Activated B cell treated with CpG ODN at 0.5 μM for 24 hours (primary cell): ENCODE data around the gene CST9L. TPM values are rescaled to one million over a fixed set of nuclear protein-coding genes. Genes with fewer than 3 reads are reported as not detected.
"Not testable (repeated sequence)": the region's sequence is repeated elsewhere in the genome, so short reads cannot be mapped to it uniquely, and the experiment has no call there.

Source experiments
- ATAC-seq: fragments of 200-7000 bp; cut with Tn5 transposase; one replicate; pipeline ENCODE4 v1.10.0; 2021; ENCODE audit warnings: low read depth, mild to moderate bottlenecking, moderate library complexity
- CTCF ChIA-PET: fragments of 350-600 bp; sonication (Branson Sonifier 250); formaldehyde crosslinking; loops from one replicate; lab custom pipeline; 2021; ENCODE audit warnings: antibody characterized with exemption; lab: Charles Lee
- POLR2A ChIA-PET: fragments of 350-600 bp; sonication (Branson Sonifier 250); formaldehyde crosslinking; loops from one replicate; lab custom pipeline; 2021; ENCODE audit warnings: antibody characterized with exemption; lab: Charles Lee
- DNase-seq: peaks from one replicate; pipeline ENCODE4 v3.0.0; 2022
- H3K27ac Mint-ChIP-seq: one replicate; pipeline ENCODE4 v1.8.0; 2020; ENCODE audit warnings: mixed read lengths
- H3K27me3 Mint-ChIP-seq: one replicate; pipeline ENCODE4 v1.8.0; 2021; ENCODE audit warnings: mixed read lengths
- H3K36me3 Mint-ChIP-seq: one replicate; pipeline ENCODE4 v1.8.0; 2021; ENCODE audit warnings: low read depth, mixed read lengths
- H3K4me1 Mint-ChIP-seq: one replicate; pipeline ENCODE4 v1.8.0; 2021; ENCODE audit warnings: mixed read lengths
- H3K4me3 Mint-ChIP-seq: one replicate; pipeline ENCODE4 v1.8.0; 2020; ENCODE audit warnings: mild to moderate bottlenecking, mixed read lengths
- H3K9me3 Mint-ChIP-seq: one replicate; pipeline ENCODE4 v1.8.0; 2020; ENCODE audit warnings: mixed read lengths
- intact Hi-C: fragments of 100-400 bp; cut with micrococcal nuclease; formaldehyde crosslinking; loops from one replicate; pipeline ENCODE4 v1.15.1; 2024
- total RNA-seq: library from RNA; stranded (reverse); gene quantifications from 2 replicates; pipeline ENCODE4 v1.2.3, GENCODE V29; 2022
- TF ChIP-seq, protein P1 (sequence below): fragments of 200-600 bp; IDR thresholded peaks from one replicate; pipeline ENCODE4 v1.8.0; 2022; ENCODE audit warnings: antibody characterized with exemption, mild to moderate bottlenecking

CST9L gene
- total RNA-seq, 1 donor from 2014 or later: not detected

DNA sequence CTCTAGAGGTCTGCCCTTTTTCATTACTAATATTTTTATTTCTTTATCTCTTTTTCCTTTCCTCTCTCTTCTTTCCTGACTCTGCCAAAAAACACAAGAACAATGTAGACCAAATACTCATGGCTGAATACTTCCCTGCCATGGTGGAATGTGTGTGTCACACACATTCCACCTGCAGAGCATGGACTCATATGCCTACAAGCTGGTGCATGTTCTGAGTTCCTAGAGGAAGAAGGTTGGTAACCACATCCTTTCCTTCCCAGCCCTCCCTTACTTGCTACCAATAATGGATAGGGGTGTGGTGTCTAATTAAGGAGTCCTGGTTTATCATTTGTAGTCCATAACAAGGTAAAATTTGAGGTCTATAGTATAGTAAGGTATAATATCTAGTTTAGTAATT, 15.2 kb upstream of the CST9L start:
- Mint-ChIP-seq H3K4me3 (no peak overlapping the region), H3K36me3 (no peaks in the 10 kb centered on the region), H3K4me1 (no peaks in the 10 kb centered on the region), H3K27ac (no peak overlapping the region), H3K9me3 (peaks cover 4% of the 10 kb centered on the region), H3K27me3 (peaks cover 11% of the 10 kb centered on the region)
- TF ChIP-seq, protein P1, sequence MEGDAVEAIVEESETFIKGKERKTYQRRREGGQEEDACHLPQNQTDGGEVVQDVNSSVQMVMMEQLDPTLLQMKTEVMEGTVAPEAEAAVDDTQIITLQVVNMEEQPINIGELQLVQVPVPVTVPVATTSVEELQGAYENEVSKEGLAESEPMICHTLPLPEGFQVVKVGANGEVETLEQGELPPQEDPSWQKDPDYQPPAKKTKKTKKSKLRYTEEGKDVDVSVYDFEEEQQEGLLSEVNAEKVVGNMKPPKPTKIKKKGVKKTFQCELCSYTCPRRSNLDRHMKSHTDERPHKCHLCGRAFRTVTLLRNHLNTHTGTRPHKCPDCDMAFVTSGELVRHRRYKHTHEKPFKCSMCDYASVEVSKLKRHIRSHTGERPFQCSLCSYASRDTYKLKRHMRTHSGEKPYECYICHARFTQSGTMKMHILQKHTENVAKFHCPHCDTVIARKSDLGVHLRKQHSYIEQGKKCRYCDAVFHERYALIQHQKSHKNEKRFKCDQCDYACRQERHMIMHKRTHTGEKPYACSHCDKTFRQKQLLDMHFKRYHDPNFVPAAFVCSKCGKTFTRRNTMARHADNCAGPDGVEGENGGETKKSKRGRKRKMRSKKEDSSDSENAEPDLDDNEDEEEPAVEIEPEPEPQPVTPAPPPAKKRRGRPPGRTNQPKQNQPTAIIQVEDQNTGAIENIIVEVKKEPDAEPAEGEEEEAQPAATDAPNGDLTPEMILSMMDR: no peak
- POLR2A ChIA-PET: no interaction called here
- CTCF ChIA-PET: no interaction called here
- intact Hi-C loops: no loop called here
- DNase-seq (no peak), ATAC-seq (no peak)

DNA sequence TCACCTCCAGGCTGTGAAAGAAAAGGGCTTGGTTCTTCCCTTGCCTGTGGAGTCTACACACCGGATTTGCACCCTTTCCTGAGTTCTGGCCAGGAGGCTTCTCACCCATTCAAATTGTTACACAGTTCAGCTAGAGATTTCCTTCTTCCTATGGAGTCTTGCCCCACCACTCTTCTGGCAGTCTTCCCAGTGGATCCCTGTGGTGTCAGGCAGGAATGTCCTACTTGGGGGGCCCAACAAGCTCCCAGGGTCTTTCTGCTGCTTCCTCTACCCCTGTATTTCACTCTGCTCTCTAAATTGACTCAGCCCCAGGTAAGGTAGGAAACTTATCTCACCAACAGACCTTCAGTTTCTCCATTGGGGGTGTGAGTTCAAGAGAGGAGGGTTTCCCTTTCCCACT, 14.0 kb upstream of the CST9L start:
- TF ChIP-seq, protein P1: no peak
- POLR2A ChIA-PET: no interaction called here
- Mint-ChIP-seq H3K9me3 (peaks cover 4% of the 10 kb centered on the region), H3K4me3 (no peak overlapping the region), H3K36me3 (no peaks in the 10 kb centered on the region), H3K4me1 (no peaks in the 10 kb centered on the region), H3K27me3 (peaks cover 11% of the 10 kb centered on the region), H3K27ac (no peak overlapping the region)
- CTCF ChIA-PET: no interaction called here
- ATAC-seq: no peak
- intact Hi-C loops: no loop called here
- DNase-seq: no peak

DNA sequence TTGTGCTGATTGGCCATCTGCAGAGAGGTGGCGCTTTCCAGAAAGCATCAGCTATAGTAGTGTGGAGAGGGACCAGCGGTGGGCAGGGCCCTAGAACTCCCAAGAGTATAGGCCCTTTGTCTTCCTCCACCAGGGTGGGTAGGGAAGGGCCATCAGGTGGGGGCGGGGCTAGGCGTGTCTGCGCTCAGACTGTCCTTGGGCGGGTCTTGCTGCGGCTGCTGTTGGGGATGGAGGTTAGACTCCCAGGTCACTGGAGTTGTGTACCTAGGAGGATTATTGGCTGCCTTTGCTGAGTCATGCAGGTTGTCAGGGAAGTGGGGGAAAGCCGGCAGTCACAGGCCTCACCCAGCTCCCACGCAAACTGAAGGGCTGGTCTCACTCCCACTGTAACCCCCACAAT, 13.5 kb upstream of the CST9L start:
- CTCF ChIA-PET, DNase-seq, H3K36me3 Mint-ChIP-seq, POLR2A ChIA-PET, H3K27ac Mint-ChIP-seq, intact Hi-C loops, H3K4me1 Mint-ChIP-seq, H3K9me3 Mint-ChIP-seq, ATAC-seq, H3K4me3 Mint-ChIP-seq: not testable (repeated sequence)
- H3K27me3 Mint-ChIP-seq: peaks cover 11% of the 10 kb centered on the region

DNA sequence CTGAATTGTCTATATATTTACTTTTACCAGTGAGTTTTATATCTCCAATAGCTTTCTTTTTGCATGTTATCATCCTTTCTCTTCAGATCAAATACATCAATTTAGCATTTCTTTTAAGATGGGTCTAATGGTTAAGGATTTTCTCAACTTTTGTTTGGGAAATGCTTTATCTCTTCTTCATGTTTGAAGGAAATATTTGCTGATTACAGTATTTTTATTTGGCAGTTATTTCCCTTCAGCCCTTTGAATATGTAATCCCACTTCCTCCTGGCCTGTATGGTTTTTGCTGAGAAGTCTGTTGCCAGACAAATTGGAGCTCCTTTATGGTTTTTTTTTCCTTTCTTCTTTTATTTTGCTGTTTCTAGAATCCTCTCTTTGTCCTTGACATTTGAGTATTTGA, 6.7 kb upstream of the CST9L start:
- TF ChIP-seq, protein P1: no peak
- Mint-ChIP-seq H3K27ac (no peak overlapping the region), H3K4me1 (no peaks in the 10 kb centered on the region), H3K36me3 (no peaks in the 10 kb centered on the region), H3K27me3 (peaks cover 2% of the 10 kb centered on the region), H3K4me3 (no peak overlapping the region), H3K9me3 (peaks cover 3% of the 10 kb centered on the region)
- ATAC-seq (no peak), DNase-seq (no peak)
- ChIA-PET CTCF (no interaction called here), POLR2A (no interaction called here)
- intact Hi-C loops: no loop called here

DNA sequence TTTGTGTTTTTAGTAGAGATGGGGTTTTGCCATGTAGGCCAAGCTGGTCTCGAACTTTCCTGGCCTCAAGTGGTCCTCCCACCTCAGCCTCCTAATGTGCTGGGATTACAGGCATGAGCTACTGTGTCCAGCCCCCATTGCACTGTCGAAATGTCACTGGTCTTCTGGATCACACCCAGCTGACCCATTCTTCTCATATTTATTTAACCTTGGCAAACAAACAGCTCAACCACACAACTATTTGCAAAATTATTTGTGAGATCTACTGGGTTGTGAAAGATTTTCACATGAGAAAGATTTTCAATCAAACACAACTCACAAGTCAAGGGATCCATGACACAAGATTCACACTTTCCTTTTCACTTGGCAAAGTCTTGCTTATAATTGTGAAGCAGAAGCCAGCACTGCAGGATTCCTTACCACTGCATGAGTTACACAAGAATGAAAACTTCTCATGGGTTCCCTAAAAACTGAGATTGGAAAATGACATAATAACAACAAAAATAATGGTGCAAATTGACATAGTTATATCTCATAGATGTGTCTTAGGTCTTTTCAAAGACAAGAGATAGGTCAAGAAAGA, 2.0 kb upstream of the CST9L start:
- intact Hi-C loops: no loop called here
- Mint-ChIP-seq H3K4me1 (no peaks in the 10 kb centered on the region), H3K9me3 (no peaks in the 10 kb centered on the region), H3K27me3 (peaks cover 6% of the 10 kb centered on the region), H3K36me3 (no peaks in the 10 kb centered on the region), H3K27ac (no peak overlapping the region), H3K4me3 (no peak overlapping the region)
- ATAC-seq (no peak), DNase-seq (no peak)
- ChIA-PET POLR2A (no interaction called here), CTCF (no interaction called here)
- TF ChIP-seq, protein P1: no peak

DNA sequence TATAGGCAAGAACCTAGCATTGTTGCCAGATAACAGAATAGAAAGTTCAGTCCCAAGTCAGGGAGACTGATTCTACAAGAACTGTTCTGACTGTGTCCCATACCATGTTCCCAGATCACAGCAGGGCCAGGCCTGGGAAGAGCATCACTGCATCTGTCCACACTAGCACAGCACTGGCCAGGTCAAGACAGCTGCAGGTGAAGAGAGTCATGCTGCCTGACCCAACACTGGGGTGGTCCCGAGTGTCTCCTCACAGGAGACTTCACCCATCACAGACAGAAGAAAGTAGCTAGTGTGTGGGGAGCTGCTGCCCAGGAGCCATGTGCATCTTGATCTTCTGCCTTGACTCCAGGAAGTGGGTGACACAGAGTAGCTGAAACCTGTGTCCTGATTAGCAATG, 1.3 kb upstream of the CST9L start:
- Mint-ChIP-seq H3K9me3 (no peaks in the 10 kb centered on the region), H3K27ac (no peak overlapping the region), H3K36me3 (no peaks in the 10 kb centered on the region), H3K4me1 (no peaks in the 10 kb centered on the region), H3K4me3 (no peak overlapping the region), H3K27me3 (peaks cover 6% of the 10 kb centered on the region)
- ATAC-seq (no peak), DNase-seq (no peak)
- ChIA-PET CTCF (no interaction called here), POLR2A (no interaction called here)
- intact Hi-C loops: no loop called here
- TF ChIP-seq, protein P1: no peak
